ENCODE measurements around the gene LYG2. TPM values are rescaled to one million over a fixed set of nuclear protein-coding genes. Genes with fewer than 3 reads are reported as not detected.
"Not testable (repeated sequence)": the region's sequence is repeated elsewhere in the genome, so short reads cannot be mapped to it uniquely, and the experiment has no call there.

The LYG2 gene
- total RNA-seq (not detected), polyA plus RNA-seq (not detected)

GRCh38 chr2:99255491-99256318 is at the start of gene LYG2:
Gene LYG2, minus strand, starts transcription at chr2:99255666. Its CDS starts 1,406 bp downstream, at chr2:99254260.
- TF ChIP-seq POLR2A (IDR thresholded peaks at IDR 0.05): no peak
- no peaks in the 10 kb centered on the region for H3K36me3 ChIP-seq
- 67 to 90% methylated on average over 7 of the region's 7 CpGs for WGBS, 2 donors
- intact Hi-C loops (cut with DNase I): no loop called here
- H3K4me1 ChIP-seq: no peaks in the 10 kb centered on the region
- H3K27me3 ChIP-seq: no peaks in the 10 kb centered on the region
- no peak for DNase-seq
- H3K4me3 ChIP-seq: no peak within 1 kb of the TSS
- H3K9me3 ChIP-seq: peaks cover 0 to 3% (median 0%) of the 10 kb centered on the region in 4 donors
- H3K27ac ChIP-seq: no peak within 1 kb of the TSS

- H3K36me3 ChIP-seq: peaks cover 0 to 16% (median 0%) of the 10 kb centered on the region in 4 donors
- H3K4me1 ChIP-seq; H3K27ac ChIP-seq; DNase-seq; H3K27me3 ChIP-seq; H3K4me3 ChIP-seq; H3K9me3 ChIP-seq; intact Hi-C loops (cut with DNase I): not testable (repeated sequence)
- WGBS, 2 donors: 71 to 88% methylated on average over 2 of the region's 2 CpGs
These were observed 45.6 kb upstream of the LYG2 start, which contains the start of gene LYG1 for GRCh38 chr2:99301097-99301496. Gene LYG1, minus strand, starts transcription at chr2:99301197. Its CDS starts 5,527 bp downstream, at chr2:99295670.

GRCh38 chr2:99299580-99299979 is 44.1 kb upstream of the LYG2 start:
- DNase-seq: no peak
- 96 to 98% methylated on average over 7 of the region's 7 CpGs for WGBS, 2 donors
- no peaks in the 10 kb centered on the region for H3K27me3 ChIP-seq
- H3K36me3 ChIP-seq: peaks cover 0 to 16% (median 0%) of the 10 kb centered on the region in 4 donors
- no peak overlapping the region for H3K4me3 ChIP-seq
- intact Hi-C loops (cut with DNase I): no loop called here
- no peak overlapping the region for H3K27ac ChIP-seq
- no peaks in the 10 kb centered on the region for H3K9me3 ChIP-seq
- no peaks in the 10 kb centered on the region for H3K4me1 ChIP-seq
- TF ChIP-seq POLR2A (IDR thresholded peaks at IDR 0.05): no peak
- TF ChIP-seq POLR2AphosphoS5 (IDR thresholded peaks at IDR 0.05): no peak
- no peak for TF ChIP-seq CTCF (IDR thresholded peaks at IDR 0.05)
- TF ChIP-seq EP300 (IDR thresholded peaks at IDR 0.05): no peak

GRCh38 chr2:99297994-99298393 is 42.5 kb upstream of the LYG2 start:
- no peaks in the 10 kb centered on the region for H3K4me1 ChIP-seq
- peaks cover 0 to 9% (median 0%) of the 10 kb centered on the region in 4 donors for H3K36me3 ChIP-seq
- H3K9me3 ChIP-seq: no peaks in the 10 kb centered on the region
- no peak overlapping the region for H3K4me3 ChIP-seq
- 75 to 88% methylated on average over 2 of the region's 2 CpGs for WGBS, 2 donors
- no peak overlapping the region for H3K27ac ChIP-seq
- intact Hi-C loops (cut with DNase I): no loop called here
- H3K27me3 ChIP-seq: no peaks in the 10 kb centered on the region
- no peak for DNase-seq
- TF ChIP-seq POLR2AphosphoS5 (IDR thresholded peaks at IDR 0.05) (no peak), POLR2A (IDR thresholded peaks at IDR 0.05) (no peak), CTCF (IDR thresholded peaks at IDR 0.05) (no peak), EP300 (IDR thresholded peaks at IDR 0.05) (no peak)

GRCh38 chr2:99285526-99285925 is 30.1 kb upstream of the LYG2 start:
- no peak overlapping the region for H3K27ac ChIP-seq
- no peak for DNase-seq
- no peaks in the 10 kb centered on the region for H3K4me1 ChIP-seq
- no peaks in the 10 kb centered on the region for H3K9me3 ChIP-seq
- intact Hi-C loops (cut with DNase I): no loop called here
- 30 to 83% methylated on average over 7 of the region's 7 CpGs for WGBS, 2 donors
- no peak for TF ChIP-seq POLR2A (IDR thresholded peaks at IDR 0.05)
- no peak for TF ChIP-seq EP300 (IDR thresholded peaks at IDR 0.05)
- TF ChIP-seq POLR2AphosphoS5 (IDR thresholded peaks at IDR 0.05): no peak
- TF ChIP-seq CTCF (IDR thresholded peaks at IDR 0.05): no peak
- H3K4me3 ChIP-seq: no peak overlapping the region
- H3K36me3 ChIP-seq: peaks cover 0 to 14% (median 0%) of the 10 kb centered on the region in 4 donors
- no peaks in the 10 kb centered on the region for H3K27me3 ChIP-seq

Data from sigmoid colon (tissue), 7 donors.